Adrenal gland (tissue), 5 donors: Measurements from ENCODE around the gene PCDHGA2.

Experiments
- CTCF ChIP-seq, 6 experiments: fragments of 450-650 bp in 4 of 6; fragments of 200-600 bp in 2 of 6; sonication (generic) in 1 of 6; IDR thresholded peaks; 1 replicate in 5 of 6; 2 replicates in 1 of 6; pipeline versions ENCODE4 v1.5.1 to v1.8.0; 2016 to 2021; ENCODE audit warnings: antibody characterized with exemption in 6 of 6, mild to moderate bottlenecking in 2 of 6, moderate library complexity in 1 of 6
- POLR2A ChIP-seq, 2 donors: fragments of 450-650 bp; IDR thresholded peaks; one replicate each; pipeline ENCODE4 v1.6.1; 2017; ENCODE audit warnings: antibody characterized with exemption in 2 of 2, mild to moderate bottlenecking in 2 of 2, moderate library complexity in 1 of 2
- donor health status: DM: no; HTN: no; CAD: no.

- TF ChIP-seq CTCF (IDR thresholded peaks at IDR 0.05) (no peak), POLR2A (IDR thresholded peaks at IDR 0.05) (no peak)
Measured at GRCh38 chr5:141356133-141356532, 17.6 kb downstream of the PCDHGA2 start.
